ENCODE results near the gene AKR1B15. TPM values are rescaled to one million over a fixed set of nuclear protein-coding genes. Genes with fewer than 3 reads are reported as not detected.
A peak's percentile ranks its signal among the peaks of the same experiment; 100 is the strongest.
"Not testable (repeated sequence)": the region's sequence is repeated elsewhere in the genome, so short reads cannot be mapped to it uniquely, and the experiment has no call there.

The AKR1B15 gene
- total RNA-seq, 3 donors from 2014 or later, result 3.1 to 8.0 TPM; not detected in 1

- no peaks in the 10 kb centered on the region for H3K9me3 ChIP-seq
- DNase-seq (no peak), ATAC-seq (no peak)
- intact Hi-C loops (cut with DNase I, micrococcal nuclease), result loop anchor here (1.0 to 10.0 kb wide), 3 partner anchors 82 to 92 kb away; no protein-coding TSS in a partner anchor
- no peak for TF ChIP-seq CTCF (IDR thresholded peaks at IDR 0.05)
- H3K36me3 ChIP-seq (ENCODE audit: low read depth), result no peaks in the 10 kb centered on the region
- H3K4me3 ChIP-seq, result no peak overlapping the region
- H3K4me1 ChIP-seq (ENCODE audit: low read depth), result no peaks in the 10 kb centered on the region
Measured at GRCh38 chr7:134514106-134514505, 34.8 kb upstream of the AKR1B15 start.

- intact Hi-C loops (cut with DNase I, micrococcal nuclease), result loop anchor here (1.0 to 10.0 kb wide), 3 partner anchors 82 to 92 kb away; no protein-coding TSS in a partner anchor
- peak; percentile 52 for TF ChIP-seq CTCF (IDR thresholded peaks at IDR 0.05)
- peak; percentile 86 for ATAC-seq
- Histone ChIP-seq H3K4me3 (no peak overlapping the region), H3K4me1 (ENCODE audit: low read depth) (no peaks in the 10 kb centered on the region), H3K9me3 (no peaks in the 10 kb centered on the region), H3K36me3 (ENCODE audit: low read depth) (no peaks in the 10 kb centered on the region)
- peak in 1 of 3 donors; percentile 72 for DNase-seq
Measured at GRCh38 chr7:134514663-134515062, 34.2 kb upstream of the AKR1B15 start.

- DNase-seq (no peak), ATAC-seq (peak; percentile 42)
- intact Hi-C loops (cut with DNase I, micrococcal nuclease), result loop anchor here in 1 of 2 donors (10.0 kb wide), 1 partner anchor 89 kb away; no protein-coding TSS in a partner anchor
- Histone ChIP-seq H3K36me3 (ENCODE audit: low read depth) (no peaks in the 10 kb centered on the region), H3K4me1 (ENCODE audit: low read depth) (peaks cover 3% of the 10 kb centered on the region), H3K4me3 (no peak overlapping the region), H3K9me3 (no peaks in the 10 kb centered on the region)
- no peak for TF ChIP-seq CTCF (IDR thresholded peaks at IDR 0.05)
Measured at GRCh38 chr7:134515569-134516468, 33.1 kb upstream of the AKR1B15 start.

- H3K4me1 ChIP-seq (ENCODE audit: low read depth), result peaks cover 3% of the 10 kb centered on the region
- TF ChIP-seq CTCF (IDR thresholded peaks at IDR 0.05), result no peak
- no peak overlapping the region for H3K4me3 ChIP-seq
- DNase-seq, result no peak
- H3K36me3 ChIP-seq (ENCODE audit: low read depth), result no peaks in the 10 kb centered on the region
- intact Hi-C loops (cut with DNase I, micrococcal nuclease), result no loop called here
- H3K9me3 ChIP-seq, result no peaks in the 10 kb centered on the region
- ATAC-seq, result no peak
Measured at GRCh38 chr7:134520130-134520529, 28.8 kb upstream of the AKR1B15 start.

GRCh38 chr7:134522601-134523000, 26.3 kb upstream of the AKR1B15 start:
- H3K9me3 ChIP-seq, result no peaks in the 10 kb centered on the region
- DNase-seq (no peak), ATAC-seq (no peak)
- H3K4me1 ChIP-seq (ENCODE audit: low read depth), result peaks cover 3% of the 10 kb centered on the region
- H3K4me3 ChIP-seq, result no peak overlapping the region
- H3K36me3 ChIP-seq (ENCODE audit: low read depth), result no peaks in the 10 kb centered on the region
- intact Hi-C loops (cut with DNase I, micrococcal nuclease), result no loop called here
- no peak for TF ChIP-seq CTCF (IDR thresholded peaks at IDR 0.05)

- ATAC-seq; H3K4me3 ChIP-seq; H3K4me1 ChIP-seq (ENCODE audit: low read depth); H3K36me3 ChIP-seq (ENCODE audit: low read depth); H3K9me3 ChIP-seq; DNase-seq; intact Hi-C loops (cut with DNase I, micrococcal nuclease): not testable (repeated sequence)
Measured at GRCh38 chr7:134525449-134525848, 23.5 kb upstream of the AKR1B15 start.

GRCh38 chr7:134526552-134527248, 22.2 kb upstream of the AKR1B15 start:
- H3K9me3 ChIP-seq; H3K4me1 ChIP-seq (ENCODE audit: low read depth); ATAC-seq; DNase-seq; H3K36me3 ChIP-seq (ENCODE audit: low read depth); H3K4me3 ChIP-seq; intact Hi-C loops (cut with DNase I, micrococcal nuclease): not testable (repeated sequence)
